ENCODE measurements around the gene CHPF. TPM values are rescaled to one million over a fixed set of nuclear protein-coding genes. Genes with fewer than 3 reads are reported as not detected.

CHPF gene
- total RNA-seq, 4 donors from 2014 or later: 44.4 to 67.8 (median 58.4) TPM

GRCh38 chr2:219498280-219499057, 45.1 kb downstream of the CHPF start, which contains the start of gene GMPPA:
TSS of gene GMPPA (plus strand) at chr2:219498891. CDS start at chr2:219499976, 1,085 bp downstream.
- peak within 1 kb of the TSS; percentile 97 to 99 (median 97) for H3K27ac ChIP-seq (replicated peaks in 1 of 4)
- H3K9me3 ChIP-seq: no peaks in the 10 kb centered on the region
- peak; percentile 99 for DNase-seq (ENCODE audit: extremely low spot score)
- under 1% methylated on average over 20 of the region's 49 CpGs for WGBS
- H3K4me3 ChIP-seq: peak within 1 kb of the TSS; percentile 65 to 77 (median 72)
- H3K27me3 ChIP-seq: peaks cover 0 to 13% (median 0%) of the 10 kb centered on the region in 4 donors
- TF ChIP-seq EP300 (IDR thresholded peaks at IDR 0.05) (no peak), POLR2A (IDR thresholded peaks at IDR 0.05; ENCODE audit: low read depth) (peak; percentile 59), POLR2AphosphoS5 (IDR thresholded peaks at IDR 0.05) (peak; percentile 91 to 96)
- TF ChIP-seq, protein P1, sequence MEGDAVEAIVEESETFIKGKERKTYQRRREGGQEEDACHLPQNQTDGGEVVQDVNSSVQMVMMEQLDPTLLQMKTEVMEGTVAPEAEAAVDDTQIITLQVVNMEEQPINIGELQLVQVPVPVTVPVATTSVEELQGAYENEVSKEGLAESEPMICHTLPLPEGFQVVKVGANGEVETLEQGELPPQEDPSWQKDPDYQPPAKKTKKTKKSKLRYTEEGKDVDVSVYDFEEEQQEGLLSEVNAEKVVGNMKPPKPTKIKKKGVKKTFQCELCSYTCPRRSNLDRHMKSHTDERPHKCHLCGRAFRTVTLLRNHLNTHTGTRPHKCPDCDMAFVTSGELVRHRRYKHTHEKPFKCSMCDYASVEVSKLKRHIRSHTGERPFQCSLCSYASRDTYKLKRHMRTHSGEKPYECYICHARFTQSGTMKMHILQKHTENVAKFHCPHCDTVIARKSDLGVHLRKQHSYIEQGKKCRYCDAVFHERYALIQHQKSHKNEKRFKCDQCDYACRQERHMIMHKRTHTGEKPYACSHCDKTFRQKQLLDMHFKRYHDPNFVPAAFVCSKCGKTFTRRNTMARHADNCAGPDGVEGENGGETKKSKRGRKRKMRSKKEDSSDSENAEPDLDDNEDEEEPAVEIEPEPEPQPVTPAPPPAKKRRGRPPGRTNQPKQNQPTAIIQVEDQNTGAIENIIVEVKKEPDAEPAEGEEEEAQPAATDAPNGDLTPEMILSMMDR (IDR thresholded peaks at IDR 0.05): peak in 2 of 3 experiments; percentile 11 to 32
- peaks cover 28 to 77% (median 65%) of the 10 kb centered on the region in 4 donors for H3K4me1 ChIP-seq
- intact Hi-C loops (cut with DNase I): loop anchor here (5.0 kb wide), 1 partner anchor 34 kb away; no protein-coding TSS in a partner anchor
- peaks cover 7 to 20% (median 19%) of the 10 kb centered on the region in 4 donors for H3K36me3 ChIP-seq

DNA sequence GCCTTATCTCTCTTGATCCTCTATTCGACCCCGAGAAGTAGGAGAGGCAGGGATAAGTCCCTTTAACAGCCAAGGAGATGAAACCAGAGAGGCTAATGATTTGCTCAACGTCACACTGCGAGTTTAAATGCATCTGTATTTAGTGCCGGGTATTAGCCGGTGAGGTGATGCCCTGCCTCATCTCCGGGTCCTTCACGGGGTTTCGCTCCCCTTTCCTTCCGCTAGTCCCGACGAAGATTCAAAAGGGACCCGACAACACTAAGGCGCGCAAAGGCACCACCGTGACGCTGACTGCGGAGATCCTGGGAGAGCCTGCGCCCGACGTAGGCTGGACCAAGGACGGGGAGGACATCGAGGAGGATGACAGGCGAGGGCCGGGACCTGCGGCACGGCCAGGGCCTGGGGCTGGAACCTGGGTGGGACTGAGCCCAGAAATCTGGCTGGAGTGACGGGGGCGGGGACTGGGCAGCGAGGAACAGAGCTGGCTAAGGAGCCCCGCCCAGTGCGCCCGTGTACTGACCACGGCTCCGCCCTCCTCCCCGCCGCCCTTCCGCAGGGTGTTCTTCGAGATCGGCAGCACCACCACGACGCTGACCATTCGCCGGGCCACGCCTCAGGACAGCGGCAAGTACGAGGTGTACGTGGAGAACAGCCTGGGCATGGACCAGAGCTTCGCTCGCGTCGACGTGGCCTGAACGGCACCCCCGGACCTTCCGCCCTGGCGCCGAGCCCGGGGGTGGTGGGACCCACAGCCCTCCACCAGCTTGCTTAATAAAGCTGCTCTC, 45.9 kb downstream of the CHPF start:
- 14% methylated on average over 24 of the region's 59 CpGs for WGBS
- peak; percentile 92 to 98 for TF ChIP-seq POLR2AphosphoS5 (IDR thresholded peaks at IDR 0.05)
- TF ChIP-seq EP300 (IDR thresholded peaks at IDR 0.05): no peak
- Histone ChIP-seq H3K27ac (replicated peaks in 1 of 4) (peak overlapping the region; percentile 97 to 99 (median 97)), H3K9me3 (no peaks in the 10 kb centered on the region), H3K4me1 (peaks cover 28 to 82% (median 65%) of the 10 kb centered on the region in 4 donors), H3K36me3 (peaks cover 0 to 19% (median 15%) of the 10 kb centered on the region in 4 donors), H3K27me3 (peaks cover 0 to 15% (median 0%) of the 10 kb centered on the region in 4 donors), H3K4me3 (peak overlapping the region; percentile 65 to 77 (median 72))
- intact Hi-C loops (cut with DNase I): loop anchor here (5.0 kb wide), 1 partner anchor 35 kb away; no protein-coding TSS in a partner anchor
- DNase-seq (ENCODE audit: extremely low spot score): peak; percentile 96

- peaks cover 0 to 22% (median 0%) of the 10 kb centered on the region in 4 donors for H3K27me3 ChIP-seq
- H3K4me1 ChIP-seq: peaks cover 28 to 85% (median 65%) of the 10 kb centered on the region in 4 donors
- H3K27ac ChIP-seq (replicated peaks in 1 of 4): peak overlapping the region; percentile 97 to 99 (median 97)
- no peaks in the 10 kb centered on the region for H3K9me3 ChIP-seq
- intact Hi-C loops (cut with DNase I): loop anchor here (5.0 kb wide), 1 partner anchor 35 kb away; no protein-coding TSS in a partner anchor
- TF ChIP-seq EP300 (IDR thresholded peaks at IDR 0.05) (no peak), POLR2AphosphoS5 (IDR thresholded peaks at IDR 0.05) (peak; percentile 64 to 75), POLR2A (IDR thresholded peaks at IDR 0.05; ENCODE audit: low read depth) (peak; percentile 3)
- TF ChIP-seq, protein P1 (IDR thresholded peaks at IDR 0.05): peak in 1 of 3 experiments; percentile 14
- DNase-seq (ENCODE audit: extremely low spot score): no peak
- H3K36me3 ChIP-seq: peaks cover 0 to 19% (median 12%) of the 10 kb centered on the region in 4 donors
- WGBS: 42% methylated on average over 31 of the region's 61 CpGs
- H3K4me3 ChIP-seq: peak overlapping the region; percentile 65 to 77 (median 72)
These were observed 46.6 kb downstream of the CHPF start for GRCh38 chr2:219496825-219497494.

GRCh38 chr2:219496247-219496824, 47.3 kb downstream of the CHPF start:
- intact Hi-C loops (cut with DNase I): loop anchor here (5.0 kb wide), 1 partner anchor 36 kb away; no protein-coding TSS in a partner anchor
- peaks cover 0 to 21% (median 10%) of the 10 kb centered on the region in 4 donors for H3K36me3 ChIP-seq
- H3K4me1 ChIP-seq: peaks cover 28 to 79% (median 65%) of the 10 kb centered on the region in 4 donors
- TF ChIP-seq POLR2AphosphoS5 (IDR thresholded peaks at IDR 0.05) (no peak), POLR2A (IDR thresholded peaks at IDR 0.05; ENCODE audit: low read depth) (no peak), EP300 (IDR thresholded peaks at IDR 0.05) (no peak)
- TF ChIP-seq, protein P1 (IDR thresholded peaks at IDR 0.05): no peak
- peaks cover 0 to 24% (median 0%) of the 10 kb centered on the region in 4 donors for H3K27me3 ChIP-seq
- no peaks in the 10 kb centered on the region for H3K9me3 ChIP-seq
- 57% methylated on average over 16 of the region's 20 CpGs for WGBS
- H3K27ac ChIP-seq (replicated peaks in 1 of 4): peak overlapping the region; percentile 97 to 99 (median 97)
- peak overlapping the region; percentile 65 to 77 (median 72) for H3K4me3 ChIP-seq
- DNase-seq (ENCODE audit: extremely low spot score): no peak
